Measurements from ENCODE around the gene UBXN6.

UBXN6 gene, protein sequence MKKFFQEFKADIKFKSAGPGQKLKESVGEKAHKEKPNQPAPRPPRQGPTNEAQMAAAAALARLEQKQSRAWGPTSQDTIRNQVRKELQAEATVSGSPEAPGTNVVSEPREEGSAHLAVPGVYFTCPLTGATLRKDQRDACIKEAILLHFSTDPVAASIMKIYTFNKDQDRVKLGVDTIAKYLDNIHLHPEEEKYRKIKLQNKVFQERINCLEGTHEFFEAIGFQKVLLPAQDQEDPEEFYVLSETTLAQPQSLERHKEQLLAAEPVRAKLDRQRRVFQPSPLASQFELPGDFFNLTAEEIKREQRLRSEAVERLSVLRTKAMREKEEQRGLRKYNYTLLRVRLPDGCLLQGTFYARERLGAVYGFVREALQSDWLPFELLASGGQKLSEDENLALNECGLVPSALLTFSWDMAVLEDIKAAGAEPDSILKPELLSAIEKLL

DNA sequence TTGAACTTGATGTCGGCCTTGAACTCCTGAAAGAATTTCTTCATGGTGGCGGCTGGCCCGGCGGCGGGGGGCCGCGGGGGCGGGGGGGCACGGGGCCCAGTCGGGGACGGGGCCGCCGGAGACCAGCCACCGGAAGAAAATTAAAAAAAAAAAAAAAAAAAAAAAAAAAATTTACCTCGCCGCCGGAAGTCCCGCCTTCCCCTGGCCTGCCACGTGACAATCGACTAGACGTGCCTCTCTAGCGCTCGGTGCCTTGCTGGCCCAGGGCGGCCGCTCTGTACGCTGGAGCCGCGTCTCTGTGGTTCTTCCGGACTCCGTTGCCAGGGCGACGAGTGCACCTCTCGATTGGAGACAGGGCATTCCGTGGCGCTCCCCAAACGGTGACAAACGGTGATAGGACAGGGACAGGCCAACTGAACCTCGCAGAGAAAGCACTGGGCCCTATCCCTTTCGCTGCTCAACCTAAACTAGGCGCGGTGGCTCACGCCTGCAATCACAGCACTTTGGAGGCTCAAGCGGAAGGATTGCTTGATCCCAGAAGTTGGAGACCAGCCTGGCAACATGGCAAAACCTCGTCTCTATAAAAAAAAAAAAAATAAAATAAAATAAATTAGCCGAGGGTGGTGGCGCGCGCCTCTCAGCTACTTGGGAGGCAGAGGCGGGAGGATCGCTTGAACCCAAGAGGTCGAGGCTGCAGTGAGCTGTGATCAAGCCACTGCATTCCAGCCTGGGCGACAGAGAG is at the start of gene UBXN6:
TSS of gene UBXN6 (minus strand) at position 141 of the 742 bp plus-strand sequence. CDS start at position 44, 97 bp downstream.
- DNase-seq: peak; percentile 100

DNA sequence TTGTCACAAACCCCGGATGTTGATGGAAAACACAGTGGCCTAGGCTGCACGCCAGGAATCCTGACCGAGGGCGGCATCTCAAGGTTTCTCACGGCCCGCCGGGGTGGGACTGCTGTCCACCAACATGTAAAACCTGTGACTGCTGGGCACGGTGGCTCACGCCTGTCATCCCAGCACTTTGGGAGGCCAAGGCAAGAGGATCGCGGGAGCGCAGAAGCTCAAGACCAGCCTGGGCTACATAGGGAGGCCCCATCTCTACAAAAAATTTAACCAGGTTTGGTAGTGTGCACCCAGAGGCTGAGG is 49.5 kb upstream of the UBXN6 start:
- DNase-seq: no peak

DNA sequence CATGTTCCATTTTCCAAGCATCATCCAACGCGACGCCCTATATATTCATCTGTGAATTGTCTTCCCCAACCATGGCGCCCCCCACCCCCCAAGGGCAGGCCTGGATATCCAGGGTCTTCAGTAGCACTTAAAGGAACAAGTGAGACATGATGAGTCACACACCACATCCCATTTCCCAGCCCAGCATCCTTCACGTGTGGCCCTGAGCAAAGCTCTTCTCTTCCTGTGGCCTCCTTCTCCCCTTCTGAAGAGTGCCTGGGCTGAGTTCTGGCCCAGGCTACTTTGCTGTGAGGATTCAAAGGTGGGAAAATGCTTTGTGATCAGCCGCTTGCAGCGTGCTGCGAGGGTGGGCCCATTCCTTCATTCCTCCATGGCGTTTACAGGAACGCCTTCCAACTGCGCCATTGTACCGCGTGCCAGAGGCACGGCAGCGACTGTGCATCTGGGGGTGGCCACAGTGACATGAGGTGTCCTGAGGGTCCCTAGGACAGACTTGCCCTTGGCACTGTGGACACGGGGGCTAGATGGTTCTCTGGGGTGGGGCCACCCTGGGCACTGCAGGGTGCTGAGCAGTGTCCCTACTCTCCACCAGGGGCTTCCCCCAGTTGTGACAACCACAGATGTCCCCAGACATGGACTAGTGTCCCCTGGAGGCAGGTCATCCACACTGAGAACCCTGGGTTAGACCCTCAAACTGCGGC is 49.0 kb upstream of the UBXN6 start:
- no peak for DNase-seq

DNA sequence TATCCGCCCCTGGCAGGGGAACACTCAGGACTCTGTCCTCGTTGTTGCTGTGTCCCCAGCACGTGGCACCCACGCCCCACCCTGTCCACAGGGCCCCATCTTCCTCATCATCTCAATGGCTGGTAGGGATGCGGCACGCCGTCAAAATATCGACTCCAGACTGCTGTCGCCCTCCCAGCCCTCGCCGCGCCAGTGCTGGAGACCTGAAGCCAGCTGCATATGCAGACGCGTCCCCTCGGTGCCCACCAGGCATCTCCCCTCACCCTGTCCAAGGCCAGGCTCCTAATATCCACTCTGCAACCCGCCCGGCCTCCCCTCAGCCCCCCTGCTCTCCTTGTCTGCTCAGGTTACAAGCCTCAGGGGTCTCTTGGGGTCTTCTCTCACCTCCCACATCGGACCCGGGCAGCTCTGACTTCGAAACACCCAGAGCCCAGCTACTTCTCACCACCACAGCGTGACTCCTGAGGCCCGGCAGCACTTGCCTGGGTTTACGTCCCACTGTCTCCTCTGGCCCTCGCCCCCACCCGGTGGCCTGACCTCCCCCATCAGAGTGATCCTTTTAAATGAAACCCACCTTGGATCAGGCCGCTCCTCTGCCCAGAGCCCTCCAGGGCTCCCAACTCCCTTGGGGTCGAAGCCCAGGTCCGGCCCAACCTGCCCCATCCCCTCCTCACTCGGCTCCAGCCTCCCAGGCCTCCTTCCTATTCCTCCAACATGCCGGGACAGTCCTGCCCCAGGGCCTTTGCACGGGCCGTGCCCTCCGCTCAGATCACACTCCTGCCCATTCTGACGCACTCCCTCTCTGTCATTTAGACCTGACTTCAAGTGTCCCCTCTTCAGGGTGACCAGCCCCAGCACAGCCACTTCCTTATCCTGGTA is 48.2 kb upstream of the UBXN6 start:
- DNase-seq: no peak

DNA sequence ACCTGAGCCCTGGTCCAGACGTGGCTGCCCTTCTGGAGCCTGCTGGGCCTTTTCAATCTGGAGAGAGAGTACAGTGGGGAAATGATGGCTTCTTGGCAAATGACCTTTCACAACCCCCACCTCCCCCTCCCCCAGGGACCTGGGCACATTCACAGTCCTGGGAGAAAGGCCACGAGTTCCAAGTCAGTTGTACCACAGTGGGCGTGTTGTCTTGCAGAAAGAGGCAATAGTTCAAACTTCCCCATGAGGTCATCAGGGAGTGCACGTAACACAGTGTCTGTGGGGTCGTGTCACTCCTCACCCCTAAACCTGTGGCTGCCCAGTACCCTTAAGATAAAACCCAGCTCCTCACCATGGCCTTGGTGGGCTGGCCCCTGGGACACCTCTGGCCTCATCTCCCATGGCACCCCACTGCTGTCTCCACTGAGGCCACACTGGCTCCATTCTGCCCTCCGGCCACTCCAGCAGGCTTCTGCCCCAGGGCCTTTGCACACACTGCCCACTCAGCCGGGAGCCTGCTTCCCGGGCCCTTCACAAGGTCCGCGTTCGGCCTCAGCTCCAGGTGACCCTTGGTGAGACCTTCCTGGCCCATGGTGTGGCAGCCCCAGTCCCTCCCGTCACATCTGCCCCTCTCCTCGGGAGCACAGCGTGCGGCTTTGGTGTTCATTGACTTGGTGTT is 47.4 kb upstream of the UBXN6 start:
- no peak for DNase-seq

DNA sequence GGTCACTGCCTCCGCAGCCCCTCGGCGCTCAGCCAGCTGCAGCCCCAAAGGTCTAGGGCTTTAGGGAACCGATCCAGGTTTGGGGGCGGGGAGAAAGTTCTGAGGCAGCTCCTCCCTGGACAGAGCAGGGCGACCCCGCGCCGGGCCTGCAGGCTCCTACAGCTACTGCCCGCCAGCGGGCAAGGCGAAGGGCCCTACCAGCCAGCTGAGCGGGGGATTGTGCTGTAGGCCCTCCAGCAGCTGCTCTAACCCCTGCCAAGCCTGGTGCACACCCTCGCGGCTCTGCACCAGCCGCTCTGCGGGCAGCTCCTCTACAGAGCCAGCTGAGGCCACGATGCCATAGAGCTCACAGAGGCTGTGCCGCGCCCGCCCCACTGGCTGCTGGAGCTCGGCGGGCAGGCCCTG is 46.7 kb upstream of the UBXN6 start:
- DNase-seq: no peak

DNA sequence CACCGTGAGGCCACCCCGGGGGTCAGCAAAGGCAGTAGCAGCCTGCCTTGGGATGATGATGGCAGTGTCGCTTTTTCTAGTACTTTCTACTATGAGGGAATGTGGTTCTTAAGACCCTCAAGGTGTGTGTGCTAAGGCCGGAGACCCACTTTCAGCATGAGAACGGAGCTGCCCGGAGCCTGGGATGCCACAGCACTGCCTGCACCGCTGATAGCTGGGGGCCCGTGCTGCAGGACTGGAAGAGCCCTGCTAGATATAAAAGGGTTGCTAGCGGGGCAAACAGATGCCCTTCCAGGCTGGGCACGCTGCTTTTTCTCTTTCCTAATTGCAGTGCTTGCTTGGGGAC is 46.2 kb upstream of the UBXN6 start:
- no peak for DNase-seq

DNA sequence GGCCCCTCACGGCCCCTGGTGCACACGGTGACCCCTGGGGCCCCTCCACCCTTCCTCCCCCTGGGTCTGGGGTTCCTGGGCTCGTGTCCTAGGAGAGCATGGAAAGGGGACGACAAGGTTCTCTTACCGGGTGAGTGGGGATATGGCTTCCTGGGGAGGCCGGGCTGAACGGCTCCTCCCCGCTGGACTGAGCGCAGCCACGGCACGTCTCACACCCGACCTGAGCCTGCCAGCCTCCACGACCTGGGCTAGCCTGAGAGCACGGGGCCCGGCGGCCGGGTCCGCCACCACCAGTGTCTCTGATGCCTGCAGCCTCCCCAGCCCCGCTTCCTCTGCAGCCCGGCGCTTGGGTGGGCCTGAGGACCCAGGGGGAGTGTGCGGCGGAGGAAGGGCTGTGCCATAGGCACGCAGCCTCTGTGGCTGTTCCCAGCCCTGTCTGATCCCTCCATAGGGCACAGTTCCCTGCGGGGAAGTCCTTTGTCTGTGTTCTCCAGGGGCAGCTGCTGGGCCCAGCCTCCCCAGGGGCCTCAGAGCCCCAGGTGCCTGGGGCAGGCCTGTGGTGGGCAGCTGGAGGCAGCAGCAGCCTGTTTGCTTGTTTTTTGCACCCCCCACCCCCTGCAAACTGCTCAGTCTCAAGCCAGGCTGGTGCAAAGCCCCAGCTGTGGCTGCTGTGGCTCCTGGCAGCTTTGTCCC is 45.7 kb upstream of the UBXN6 start:
- DNase-seq: peak; percentile 52

DNA sequence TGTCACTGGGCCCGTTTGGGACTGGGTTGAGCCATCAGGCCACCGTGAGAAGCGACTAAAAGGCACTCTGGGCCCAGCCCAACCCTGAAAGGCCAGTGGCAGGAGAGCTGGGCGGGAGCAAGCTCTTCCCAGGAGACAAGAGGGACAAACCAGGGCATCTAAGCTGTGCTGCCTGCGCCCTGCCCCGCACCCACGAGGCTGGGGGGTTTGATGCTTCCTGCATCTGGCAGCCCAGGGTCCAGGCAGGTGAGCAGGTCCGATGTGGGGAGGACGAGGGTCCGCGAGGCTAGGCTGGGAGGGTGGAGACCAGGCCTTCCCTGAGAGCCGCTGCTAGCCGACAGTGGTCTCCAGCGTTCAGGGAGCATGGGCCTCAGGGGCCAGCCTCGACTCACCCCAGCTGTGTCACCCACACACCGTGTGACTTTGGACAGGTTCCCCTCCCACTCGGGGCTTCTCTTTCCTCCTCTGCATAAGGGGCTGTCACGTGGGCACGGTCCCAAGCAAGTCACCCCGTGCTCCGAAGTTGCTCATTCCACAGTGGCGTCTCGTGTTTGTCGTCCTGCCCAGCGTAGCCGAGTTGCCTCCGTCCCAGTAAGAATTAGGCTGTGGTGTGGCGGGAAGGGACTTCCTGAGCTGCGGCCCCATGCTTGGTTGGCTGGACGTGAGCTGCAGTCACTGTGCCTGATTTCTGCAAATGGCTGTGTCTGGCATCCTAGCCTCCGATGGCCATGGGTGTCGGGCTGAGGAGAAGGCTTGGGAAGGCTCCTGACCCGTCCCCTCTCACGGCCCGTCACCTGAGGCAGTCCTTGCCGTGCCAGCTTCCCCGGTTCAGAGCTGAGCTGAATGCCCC is 44.9 kb upstream of the UBXN6 start:
- DNase-seq: no peak

DNA sequence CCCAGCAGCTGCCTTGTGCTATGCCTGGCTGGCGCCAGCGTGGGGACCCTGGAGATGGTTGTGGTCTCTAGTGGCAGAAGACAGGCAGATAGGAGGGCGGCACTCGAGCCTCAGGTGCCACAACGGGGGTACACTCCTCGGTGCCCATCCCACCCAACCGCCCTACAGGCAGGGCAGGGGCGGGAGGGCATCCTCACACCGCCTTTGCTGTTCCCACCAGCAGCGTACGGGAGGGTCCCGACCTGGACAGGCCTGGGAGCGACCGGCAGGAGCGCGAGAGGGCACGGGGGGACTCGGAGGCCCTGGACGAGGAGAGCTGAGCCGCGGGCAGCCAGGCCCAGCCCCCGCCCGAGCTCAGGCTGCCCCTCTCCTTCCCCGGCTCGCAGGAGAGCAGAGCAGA is 44.1 kb upstream of the UBXN6 start:
- DNase-seq: no peak

DNA sequence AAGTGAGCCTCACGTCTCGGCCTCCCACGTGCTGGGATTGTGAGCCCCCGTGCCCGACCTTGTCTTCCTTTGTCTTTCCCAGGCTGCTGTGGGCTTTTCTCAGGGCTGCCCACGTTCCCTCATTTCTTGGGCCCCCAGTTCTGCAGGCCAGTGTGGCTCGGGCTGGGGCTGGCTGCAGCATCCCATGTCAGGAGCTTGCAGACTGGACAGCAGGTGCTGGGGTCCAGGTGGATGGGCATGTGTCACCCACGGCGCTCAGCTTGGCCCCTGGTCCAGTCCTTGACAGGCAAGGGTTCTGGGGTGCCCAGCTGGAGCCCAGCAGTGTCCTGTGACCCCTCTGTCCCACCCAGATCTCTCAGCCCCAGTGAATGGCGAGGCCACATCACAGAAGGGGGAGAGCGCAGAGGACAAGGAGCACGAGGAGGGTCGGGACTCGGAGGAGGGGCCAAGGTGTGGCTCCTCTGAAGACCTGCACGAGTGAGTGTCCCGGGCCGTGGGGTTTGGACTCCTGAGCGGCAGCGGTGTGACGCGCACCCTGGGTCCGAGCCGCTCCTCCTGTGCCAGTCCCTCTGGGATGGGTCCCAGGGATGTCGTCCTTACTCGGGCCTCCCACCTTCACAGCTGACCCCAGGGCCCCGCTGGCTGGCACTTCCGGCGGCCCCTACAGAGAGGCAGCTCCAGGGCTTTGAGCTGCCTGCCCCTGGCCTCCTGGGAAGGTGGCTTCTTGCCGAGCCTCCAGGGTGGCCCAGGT is 43.4 kb upstream of the UBXN6 start:
- no peak for DNase-seq

DNA sequence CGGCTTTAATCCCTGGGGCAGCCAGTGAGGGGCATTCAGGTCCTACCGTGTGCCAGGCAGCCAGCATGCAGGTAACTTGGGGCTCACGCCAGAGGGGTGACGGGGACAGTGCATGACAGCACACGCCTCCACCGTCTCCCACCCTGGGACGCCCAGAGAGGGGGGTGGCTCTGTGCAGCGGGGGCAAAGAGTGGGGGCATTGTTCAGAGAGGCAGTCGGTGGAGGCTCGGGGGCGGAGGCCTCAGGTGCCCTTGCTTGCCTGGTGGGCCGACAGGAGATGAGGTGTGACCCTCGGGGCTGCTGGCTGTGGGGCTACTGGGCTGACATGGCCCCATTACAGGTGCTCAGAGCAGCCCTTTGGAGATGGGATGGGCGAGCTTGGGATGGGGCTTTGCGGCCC is 42.3 kb upstream of the UBXN6 start:
- DNase-seq: no peak

DNA sequence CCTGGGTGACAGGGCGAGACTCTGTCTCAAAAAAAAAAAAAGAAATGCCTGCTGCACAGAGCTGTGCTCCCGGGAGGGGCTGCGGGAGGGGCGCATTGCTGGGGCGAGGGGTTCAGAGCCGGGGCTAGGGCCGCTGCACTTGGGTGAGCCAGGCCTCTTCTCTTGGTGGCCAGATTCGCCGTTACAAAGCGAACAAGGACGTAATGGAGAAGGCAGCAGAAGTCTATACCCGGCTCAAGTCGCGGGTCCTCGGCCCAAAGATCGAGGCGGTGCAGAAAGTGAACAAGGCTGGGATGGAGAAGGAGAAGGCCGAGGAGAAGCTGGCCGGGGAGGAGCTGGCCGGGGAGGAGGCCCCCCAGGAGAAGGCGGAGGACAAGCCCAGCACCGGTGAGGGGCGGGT is 41.7 kb upstream of the UBXN6 start:
- DNase-seq: no peak

DNA sequence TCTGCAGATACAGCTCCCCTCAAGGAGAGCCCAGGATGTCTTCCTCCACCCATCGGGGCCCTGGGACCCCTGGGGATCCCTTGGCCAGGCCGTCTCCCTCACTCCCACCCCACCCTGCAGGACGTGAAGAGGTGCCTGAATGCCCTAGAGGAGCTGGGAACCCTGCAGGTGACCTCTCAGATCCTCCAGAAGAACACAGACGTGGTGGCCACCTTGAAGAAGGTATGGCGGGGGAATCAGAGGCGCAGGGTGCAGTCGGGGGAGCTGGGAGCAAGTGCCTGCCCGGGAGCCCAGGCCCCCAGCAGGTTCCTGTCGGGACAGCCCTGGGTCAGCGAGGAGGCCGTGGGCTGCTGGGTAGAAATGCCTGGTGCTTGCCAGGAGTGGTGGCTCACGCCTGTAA is 41.1 kb upstream of the UBXN6 start:
- DNase-seq: no peak

DNA sequence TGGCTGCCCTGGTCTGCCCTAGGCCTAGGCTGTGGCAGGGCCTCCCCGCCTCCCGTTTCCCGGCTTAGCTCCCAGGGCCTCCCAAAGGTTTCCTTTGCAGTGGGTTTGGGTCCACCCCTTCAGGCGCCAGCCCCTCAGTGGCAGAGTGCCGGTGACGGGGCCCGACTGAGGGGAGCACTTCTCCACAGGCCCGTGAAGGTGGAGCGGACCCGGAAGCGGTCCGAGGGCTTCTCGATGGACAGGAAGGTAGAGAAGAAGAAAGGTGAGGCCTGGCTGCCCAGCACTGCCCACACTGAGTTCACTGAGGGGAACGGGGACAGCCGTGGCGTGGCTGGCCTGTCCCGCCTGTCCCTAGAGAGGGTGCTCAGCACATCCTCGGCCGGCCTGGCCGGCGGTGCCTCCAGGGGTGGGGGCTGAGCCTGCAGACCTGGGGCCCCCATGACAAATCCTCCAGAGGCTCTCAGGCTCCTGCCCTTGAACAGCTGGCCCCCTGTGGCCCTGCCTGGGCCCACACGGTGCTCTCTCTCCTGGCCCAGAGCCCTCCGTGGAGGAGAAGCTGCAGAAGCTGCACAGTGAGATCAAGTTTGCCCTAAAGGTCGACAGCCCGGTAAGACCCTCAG is 40.3 kb upstream of the UBXN6 start:
- DNase-seq: no peak

DNA sequence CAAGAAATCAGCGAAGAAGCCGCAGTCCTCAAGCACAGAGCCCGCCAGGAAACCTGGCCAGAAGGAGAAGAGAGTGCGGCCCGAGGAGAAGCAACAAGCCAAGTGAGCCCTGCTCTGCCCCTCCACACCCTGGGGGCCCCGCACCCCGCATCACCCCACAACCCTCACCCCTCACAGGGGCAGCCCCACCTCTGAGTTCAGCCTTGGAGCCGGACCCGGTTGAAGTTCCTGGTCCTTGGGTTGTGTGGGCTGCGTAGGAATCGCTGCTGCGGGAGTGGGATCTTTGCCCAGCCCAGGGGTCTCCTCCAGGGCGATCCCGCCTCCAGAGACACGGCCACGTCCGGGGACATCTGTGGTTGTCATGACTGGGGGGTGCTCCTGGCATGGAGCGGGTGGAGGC is 38.7 kb upstream of the UBXN6 start:
- DNase-seq: no peak

DNA sequence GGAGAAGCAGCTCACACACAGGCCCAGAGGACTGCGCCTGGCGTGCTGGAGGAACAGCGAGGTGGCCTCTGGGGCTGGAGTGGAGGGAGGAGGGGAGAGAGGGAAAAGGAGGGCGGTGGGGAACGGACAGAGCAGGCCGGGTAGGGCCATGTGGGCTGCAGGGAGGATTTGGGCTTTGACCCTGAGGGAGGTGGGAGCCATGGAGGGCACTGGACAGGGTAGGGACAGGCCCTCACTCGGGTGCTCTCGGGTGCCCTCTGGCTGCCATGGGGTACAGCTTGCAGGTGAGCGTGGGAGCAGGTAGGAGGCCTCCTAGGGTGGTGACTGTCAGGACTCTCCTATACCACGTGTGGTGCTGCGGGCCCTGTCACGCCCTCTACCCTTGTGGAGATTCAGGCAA is 37.9 kb upstream of the UBXN6 start:
- no peak for DNase-seq

DNA sequence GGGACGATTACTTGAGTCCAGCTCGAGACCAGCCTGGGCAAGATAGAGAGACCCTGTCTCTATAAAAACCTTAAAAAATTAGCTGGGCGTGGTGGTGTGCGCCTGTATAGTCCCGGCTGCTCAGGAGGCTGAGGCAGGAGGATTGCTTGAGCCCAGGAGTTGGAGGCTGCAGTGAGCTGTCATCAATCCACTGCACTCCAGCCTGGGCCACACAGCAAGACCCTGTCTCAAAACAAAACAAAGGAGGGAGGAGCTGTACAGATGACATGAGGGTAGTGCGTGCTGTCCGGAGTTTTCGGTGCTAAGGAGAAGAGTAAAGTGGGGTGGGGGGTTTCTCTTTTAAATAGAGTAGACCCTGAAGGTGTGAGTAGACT is 37.1 kb upstream of the UBXN6 start:
- no peak for DNase-seq

DNA sequence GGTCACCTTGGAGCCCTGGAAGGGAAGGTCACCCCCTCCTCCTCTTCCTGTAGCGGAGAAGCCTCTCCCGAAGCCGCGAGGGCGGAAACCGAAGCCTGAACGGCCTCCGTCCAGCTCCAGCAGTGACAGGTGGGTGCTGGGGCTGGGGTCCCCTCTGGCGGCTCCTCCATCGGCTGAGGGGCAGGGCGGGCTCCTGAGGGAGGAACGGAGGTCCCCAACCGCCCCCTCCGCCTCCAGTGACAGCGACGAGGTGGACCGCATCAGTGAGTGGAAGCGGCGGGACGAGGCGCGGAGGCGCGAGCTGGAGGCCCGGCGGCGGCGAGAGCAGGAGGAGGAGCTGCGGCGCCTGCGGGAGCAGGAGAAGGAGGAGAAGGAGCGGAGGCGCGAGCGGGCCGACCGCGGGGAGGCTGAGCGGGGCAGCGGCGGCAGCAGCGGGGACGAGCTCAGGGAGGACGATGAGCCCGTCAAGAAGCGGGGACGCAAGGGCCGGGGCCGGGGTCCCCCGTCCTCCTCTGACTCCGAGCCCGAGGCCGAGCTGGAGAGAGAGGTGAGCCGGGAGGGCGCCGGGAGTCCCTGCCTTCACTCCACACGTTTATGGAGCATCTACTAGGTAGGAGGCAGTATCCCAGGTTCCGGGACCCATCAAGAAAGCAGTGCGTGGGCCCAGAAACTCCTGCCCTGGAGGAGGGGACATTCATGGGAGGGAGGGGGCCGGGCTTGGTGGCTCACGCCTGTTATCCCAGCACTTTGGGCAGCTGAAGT is 36.5 kb upstream of the UBXN6 start:
- DNase-seq: no peak
